ENCODE data around the gene RPL29.
A peak's percentile ranks its signal among the peaks of the same experiment; 100 is the strongest.
"Not testable (repeated sequence)": the region's sequence is repeated elsewhere in the genome, so short reads cannot be mapped to it uniquely, and the experiment has no call there.

The RPL29 gene

GRCh38 chr3:52005571-52005986, 9.9 kb upstream of the RPL29 start:
- no peak for DNase-seq

- no peak for DNase-seq
These were observed 9.3 kb upstream of the RPL29 start for GRCh38 chr3:52004906-52005395.

- DNase-seq, result no peak
These were observed 8.6 kb upstream of the RPL29 start for GRCh38 chr3:52004163-52004787.

DNA sequence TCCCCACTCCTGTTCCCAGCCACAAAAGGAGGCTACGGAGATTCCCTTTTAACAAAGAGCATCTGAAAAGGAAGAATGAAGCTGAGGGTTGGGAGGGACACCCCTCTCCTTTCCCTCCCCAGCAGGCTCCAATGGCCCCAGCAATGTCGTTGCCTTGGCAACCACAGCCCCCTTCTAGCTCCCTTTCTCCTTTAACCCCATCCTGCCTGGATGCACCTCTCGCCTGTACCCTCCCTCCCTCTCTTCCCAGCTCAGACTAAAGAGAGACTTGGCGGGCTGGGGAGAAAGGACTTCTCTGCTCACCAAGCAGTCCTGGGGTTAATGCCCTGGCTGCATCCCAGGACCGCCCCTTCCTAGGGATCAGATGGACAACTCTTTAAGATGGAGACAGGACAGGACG, 7.1 kb upstream of the RPL29 start:
- no peak for DNase-seq

GRCh38 chr3:52001443-52001974, 5.8 kb upstream of the RPL29 start:
- DNase-seq, result peak; percentile 85 to 88

- no peak for DNase-seq
These were observed 4.2 kb upstream of the RPL29 start for GRCh38 chr3:51999846-52000245.

GRCh38 chr3:51998774-51999173, 3.1 kb upstream of the RPL29 start:
- DNase-seq, result no peak

DNA sequence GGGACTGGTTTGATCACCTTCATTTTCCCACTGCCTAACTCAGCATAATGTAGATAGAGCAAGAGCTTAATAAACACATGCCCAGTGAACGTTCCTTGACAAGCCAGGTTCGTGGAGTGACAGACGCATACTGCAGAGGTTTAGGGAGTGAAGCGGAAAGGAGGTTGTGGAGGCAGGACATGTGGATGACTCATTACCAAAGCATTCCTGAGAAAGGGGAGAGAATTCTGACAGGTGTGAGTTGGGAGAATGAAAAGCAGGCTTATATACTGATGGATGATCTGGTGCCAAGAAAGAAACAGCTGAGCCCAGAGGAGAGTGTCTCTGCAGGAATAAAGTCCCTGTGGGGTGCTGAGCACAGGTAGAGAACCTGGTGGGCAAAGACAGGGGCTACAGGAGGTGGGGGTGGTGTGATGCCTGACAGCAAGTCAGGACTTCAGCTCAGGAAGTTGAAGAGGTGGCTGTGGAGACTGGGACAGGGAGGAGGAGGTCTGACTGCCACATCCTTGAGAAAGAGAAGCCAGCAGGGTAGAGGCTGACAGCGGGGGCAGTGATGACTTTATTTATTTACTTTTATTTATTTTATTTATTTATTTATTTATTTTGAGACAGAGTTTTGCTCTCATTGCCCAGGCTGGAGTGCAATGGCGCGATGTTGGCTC, 2.4 kb upstream of the RPL29 start:
- no peak for DNase-seq

DNA sequence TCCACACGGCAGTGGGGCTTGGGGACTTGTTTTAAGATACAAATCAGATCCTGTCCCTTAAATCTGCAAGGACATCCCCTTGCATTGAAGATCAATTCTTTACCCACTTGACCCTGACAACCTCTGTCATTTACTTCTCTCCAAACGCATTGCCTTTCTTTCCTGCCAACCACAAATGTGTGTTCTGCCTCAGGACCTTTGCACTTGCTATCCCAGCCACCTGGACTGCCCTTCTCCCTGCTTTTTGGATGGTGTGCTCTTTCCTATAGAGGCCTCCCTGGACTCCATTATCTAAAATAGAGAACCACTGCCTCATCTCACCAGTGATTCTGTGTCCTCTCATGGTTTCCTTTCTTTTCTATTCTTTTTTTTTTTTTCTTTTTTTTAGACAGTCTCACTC, 1.5 kb upstream of the RPL29 start:
- no peak for DNase-seq

DNA sequence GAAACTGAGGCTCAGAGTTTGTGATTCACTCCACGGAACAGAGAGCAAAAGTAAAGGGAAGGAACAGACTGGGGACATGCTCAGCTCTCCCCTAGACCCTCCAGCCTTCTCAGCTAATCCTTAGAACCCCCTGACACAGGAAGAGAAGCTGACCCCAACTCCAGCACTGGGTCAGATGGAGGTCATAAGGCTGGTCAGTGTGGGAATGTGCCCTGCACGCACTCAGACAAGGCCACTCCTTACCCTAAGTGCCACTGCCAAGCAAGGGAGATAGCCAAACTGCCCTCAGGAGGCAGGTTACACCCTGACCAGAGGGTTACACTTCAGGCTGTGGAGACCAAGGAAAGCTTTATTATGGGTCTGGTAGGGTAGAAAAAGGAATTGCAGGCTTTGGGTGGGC, 1.2 kb downstream of the RPL29 start:
- DNase-seq, result no peak

GRCh38 chr3:51993657-51994056, 2.0 kb downstream of the RPL29 start:
- DNase-seq, result not testable (repeated sequence)

DNA sequence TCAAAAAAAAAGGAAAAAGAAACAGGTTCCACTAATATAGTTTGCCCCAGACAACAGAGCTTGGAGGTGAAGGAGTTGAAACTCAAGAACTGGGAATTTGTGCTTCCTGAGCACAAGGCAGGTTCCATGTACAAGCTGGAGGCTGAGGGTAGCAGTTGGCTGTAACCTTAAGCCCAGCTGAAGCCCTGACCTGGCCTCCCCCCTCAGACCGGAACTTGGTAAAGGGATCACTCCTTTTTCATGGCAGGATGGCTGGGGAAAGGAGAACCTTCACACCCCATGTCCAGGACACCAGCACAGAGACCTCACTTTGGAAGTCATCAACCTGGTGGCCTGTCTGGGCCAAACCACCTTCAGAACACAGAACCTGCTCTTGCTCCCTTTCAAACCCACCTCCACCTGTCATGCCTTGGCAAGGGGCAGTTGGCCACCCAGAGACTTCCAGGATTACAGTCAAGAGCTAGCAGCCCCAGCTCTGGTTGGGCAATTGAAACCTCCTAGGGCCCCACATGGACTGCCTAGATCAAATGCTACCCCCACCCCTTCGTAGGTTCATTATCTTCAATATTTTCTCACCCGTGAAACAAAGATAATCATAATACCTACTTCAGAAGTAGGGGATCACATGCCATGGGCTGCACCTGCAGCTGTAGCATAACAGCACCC, 3.5 kb downstream of the RPL29 start:
- no peak for DNase-seq

GRCh38 chr3:51990501-51990971, 5.2 kb downstream of the RPL29 start:
- DNase-seq, result not testable (repeated sequence)

GRCh38 chr3:51988286-51989146, 7.2 kb downstream of the RPL29 start:
- no peak for DNase-seq

- no peak for DNase-seq
These were observed 8.1 kb downstream of the RPL29 start for GRCh38 chr3:51987568-51987967.

DNA sequence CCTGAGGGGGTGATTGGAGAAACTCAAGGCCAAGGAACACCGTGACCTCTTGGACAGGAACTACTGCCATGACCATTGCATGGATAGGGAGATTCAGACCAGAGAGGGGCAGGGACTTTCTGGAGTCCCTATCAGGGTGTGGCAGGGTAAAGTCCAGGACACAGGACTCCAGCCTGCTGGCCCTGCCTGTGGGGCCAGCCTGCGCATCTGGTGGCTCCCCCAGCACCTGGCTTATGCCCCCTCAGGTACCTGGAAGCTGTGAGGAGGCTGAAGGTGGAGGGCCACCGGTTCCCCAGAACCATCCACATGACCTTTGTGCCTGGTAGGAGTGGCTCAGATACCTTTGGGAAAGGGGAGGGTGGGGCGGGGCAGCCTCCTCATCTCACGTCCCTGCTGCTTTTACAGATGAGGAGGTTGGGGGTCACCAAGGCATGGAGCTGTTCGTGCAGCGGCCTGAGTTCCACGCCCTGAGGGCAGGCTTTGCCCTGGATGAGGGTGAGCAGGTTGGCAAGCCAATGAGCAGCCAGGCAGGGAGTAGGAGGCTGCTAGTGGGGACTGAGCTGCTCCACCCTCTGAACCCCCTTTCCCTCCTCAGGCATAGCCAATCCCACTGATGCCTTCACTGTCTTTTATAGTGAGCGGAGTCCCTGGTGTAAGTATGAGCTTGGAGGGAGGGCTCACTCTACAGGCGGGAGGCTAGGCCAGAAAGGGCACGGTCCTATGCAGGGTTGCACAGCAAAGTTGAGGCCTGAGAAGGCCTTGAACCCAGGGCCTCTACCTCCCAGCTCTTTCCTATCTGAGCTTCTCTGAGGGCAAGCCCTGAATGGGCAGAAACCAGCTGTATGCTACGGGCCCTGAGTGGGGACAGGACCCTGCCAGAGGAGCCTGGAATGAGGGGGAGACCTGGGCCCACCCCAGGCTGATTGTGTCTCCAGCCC, 9.4 kb downstream of the RPL29 start:
- no peak for DNase-seq

DNA sequence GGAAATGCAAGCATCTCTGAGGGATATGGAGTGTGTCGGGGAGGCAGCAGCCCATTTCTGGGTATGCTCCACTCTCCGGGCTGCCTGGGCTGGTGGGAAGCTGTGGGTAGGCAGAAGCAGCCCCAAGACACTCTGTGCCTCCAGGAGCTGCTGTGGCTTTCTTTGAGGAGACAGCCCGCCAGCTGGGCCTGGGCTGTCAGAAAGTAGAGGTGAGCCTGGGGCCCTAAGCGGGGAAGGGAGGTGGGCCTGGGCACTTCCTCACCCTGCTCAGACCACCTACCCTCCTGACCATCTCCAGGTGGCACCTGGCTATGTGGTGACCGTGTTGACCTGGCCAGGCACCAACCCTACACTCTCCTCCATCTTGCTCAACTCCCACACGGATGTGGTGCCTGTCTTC, 10.6 kb downstream of the RPL29 start:
- DNase-seq, result no peak

DNA sequence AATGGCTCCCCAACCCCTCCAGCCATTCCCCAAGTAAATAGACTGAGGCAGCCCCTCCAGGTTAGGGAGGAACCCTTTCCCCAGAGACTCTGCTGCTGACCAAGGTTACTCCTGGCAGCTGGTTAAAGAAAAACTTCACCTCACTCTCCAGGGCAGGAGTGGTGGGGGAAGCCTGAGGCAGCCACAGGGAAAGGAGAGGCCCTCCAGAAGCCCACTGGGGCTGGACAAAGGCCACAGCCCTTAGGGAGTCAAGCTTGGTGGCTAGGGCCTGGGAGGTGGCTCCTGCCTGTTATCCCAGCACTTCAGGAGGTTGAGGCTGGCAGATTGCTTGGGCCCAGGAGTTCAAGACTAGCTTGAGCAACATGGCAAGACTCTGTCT, 11.4 kb downstream of the RPL29 start:
- no peak for DNase-seq

DNA sequence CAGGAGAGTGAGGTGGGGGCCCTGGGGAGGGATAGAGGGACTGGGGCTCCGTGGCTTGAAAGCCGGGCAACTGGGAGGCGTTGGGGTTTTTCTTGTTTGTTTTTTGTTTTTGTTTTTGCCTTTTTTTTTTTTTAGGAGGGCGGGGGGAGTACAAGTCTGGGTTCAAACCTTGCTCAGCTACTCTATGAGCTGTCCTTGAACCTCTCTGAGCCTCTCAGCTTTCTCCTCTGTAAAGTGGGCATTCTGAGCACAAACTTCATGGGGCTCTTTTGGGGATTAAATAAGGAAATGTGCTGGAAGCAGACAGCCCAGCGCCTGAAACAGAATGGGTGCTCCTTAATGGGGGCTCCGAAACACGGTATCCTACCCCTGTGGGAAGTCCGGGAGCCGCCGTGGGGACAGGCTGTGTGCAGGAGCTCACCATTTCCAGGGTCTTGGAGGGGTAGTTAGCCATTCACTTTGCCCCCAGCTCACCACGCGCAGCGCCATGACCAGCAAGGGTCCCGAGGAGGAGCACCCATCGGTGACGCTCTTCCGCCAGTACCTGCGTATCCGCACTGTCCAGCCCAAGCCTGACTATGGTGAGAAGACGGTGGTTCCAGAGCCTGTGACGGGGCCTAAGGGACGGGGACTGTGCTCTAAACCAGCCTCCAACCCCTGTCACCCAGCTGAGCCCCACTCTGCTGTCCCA, 12.0 kb downstream of the RPL29 start:
- DNase-seq, result no peak

DNA sequence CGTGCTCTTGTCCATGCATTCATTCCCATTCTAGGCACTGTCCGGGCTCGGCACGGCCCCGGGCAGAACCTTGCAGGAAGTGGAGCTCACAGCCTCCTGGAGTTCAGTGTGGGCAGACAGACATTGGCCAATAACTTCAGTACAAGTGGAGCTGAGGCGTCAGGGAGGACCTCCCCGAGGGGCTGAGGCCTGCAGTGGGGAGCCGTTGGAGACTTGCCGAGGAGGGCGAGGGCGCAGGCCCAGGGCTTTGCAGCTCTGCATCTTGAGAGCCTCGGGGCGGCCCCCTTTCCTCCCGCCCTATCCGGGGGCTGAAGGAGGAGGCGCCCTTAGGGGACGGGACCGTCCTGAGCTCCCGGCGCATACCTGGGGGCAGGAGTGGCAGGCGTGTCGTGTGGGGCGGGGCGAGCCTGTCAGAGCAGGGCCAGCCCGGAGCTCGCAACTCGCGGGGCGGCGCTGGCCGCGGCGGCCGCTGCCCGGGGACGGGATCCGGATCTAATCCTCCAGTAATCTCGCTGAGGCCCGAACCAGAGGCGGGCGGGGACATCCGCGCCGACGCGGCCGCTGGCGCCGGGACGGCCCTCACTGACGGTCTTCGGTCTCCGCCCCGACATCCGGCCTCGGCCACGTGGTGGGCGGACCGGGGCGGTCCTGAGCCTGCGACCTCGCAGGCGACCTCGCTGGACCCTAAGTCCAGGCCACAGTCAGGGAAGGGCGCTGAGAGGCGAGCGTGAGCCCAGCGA, 12.7 kb downstream of the RPL29 start, which contains the start of gene ACY1:
TSS of gene ACY1 (plus strand) at position 698 of the 740 bp plus-strand sequence. CDS start 530 bp downstream, outside the sequence.
- DNase-seq, result peak; percentile 64 to 76

All from CD4-positive, alpha-beta T cell treated with Interleukin-1 beta for 1 hour (primary cell).